LNCaP clone FGC (cell line): ENCODE results near the gene RDH12.

Experiments used
- DNase-seq: peaks from one replicate; pipeline ENCODE4 v3.0.0-alpha.2; 2011; ENCODE audit warnings: low read depth
- H3K4me3 ChIP-seq: 2 replicates; pipeline ENCODE4 v1.5.1; 2011; ENCODE audit warnings: mild to moderate bottlenecking, low read depth, low read length, control low read depth
- CTCF ChIP-seq: IDR thresholded peaks from 2 replicates; pipeline ENCODE4 v1.5.1; 2012; ENCODE audit warnings: mild to moderate bottlenecking; ENCODE audit not compliant: control insufficient read depth, insufficient read depth; ENCODE audit errors: extremely low read depth

RDH12 gene

GRCh38 chr14:67721875-67722274 is 20.2 kb downstream of the RDH12 start:
- H3K4me3 ChIP-seq = no peak overlapping the region
- no peak for TF ChIP-seq CTCF
- no peak for DNase-seq

GRCh38 chr14:67722293-67722692 is 20.6 kb downstream of the RDH12 start:
- no peak overlapping the region for H3K4me3 ChIP-seq
- no peak for TF ChIP-seq CTCF
- peak; percentile 46 for DNase-seq

GRCh38 chr14:67725171-67725570 is 23.5 kb downstream of the RDH12 start:
- DNase-seq = no peak
- no peak overlapping the region for H3K4me3 ChIP-seq
- TF ChIP-seq CTCF = no peak

- no peak for DNase-seq
- TF ChIP-seq CTCF = no peak
- no peak overlapping the region for H3K4me3 ChIP-seq
Measured at GRCh38 chr14:67727361-67727760, 25.7 kb downstream of the RDH12 start.

- H3K4me3 ChIP-seq = no peak overlapping the region
- TF ChIP-seq CTCF = no peak
- no peak for DNase-seq
Measured at GRCh38 chr14:67728258-67728657, 26.6 kb downstream of the RDH12 start.

- H3K4me3 ChIP-seq = no peak overlapping the region
- no peak for TF ChIP-seq CTCF
- no peak for DNase-seq
Measured at GRCh38 chr14:67729072-67729885, 27.6 kb downstream of the RDH12 start.

GRCh38 chr14:67733616-67734015 is 31.9 kb downstream of the RDH12 start:
- no peak for TF ChIP-seq CTCF
- DNase-seq = no peak
- no peak overlapping the region for H3K4me3 ChIP-seq
